HepG2 (cell line): ENCODE data around the gene TAF6. TPM values are rescaled to one million over a fixed set of nuclear protein-coding genes. Genes with fewer than 3 reads are reported as not detected.

Experiments
- ATAC-seq: fragments of 200-7000 bp; cut with Tn5 transposase; 3 replicates; pipeline ENCODE4 v1.9.1; 2020; ENCODE audit warnings: mild to moderate bottlenecking, moderate library complexity
- BruUV-seq: library from RNA; stranded (reverse); fragments of 400-500 nt; replicated peaks from 2 replicates; lab custom pipeline; 2021; lab: Mats Ljungman, UMichigan
- CTCF ChIA-PET: fragments of 300-600 bp; formaldehyde crosslinking; extraction: SDS; loops from one replicate; lab custom pipeline; 2021; ENCODE audit warnings: low total read pairs, inconsistent platforms, low intra/inter-chr PET ratio; lab: Yijun Ruan, JAX
- POLR2A ChIA-PET: fragments of 350-600 bp; sonication (Branson Sonifier 250); formaldehyde crosslinking; loops from one replicate; lab custom pipeline; 2020; ENCODE audit warnings: antibody characterized with exemption, inconsistent platforms; lab: Yijun Ruan, JAX
- DNase-seq: peaks from one replicate; pipeline ENCODE4 v3.0.0-alpha.2; 2015; ENCODE audit warnings: low spot score
- FAIRE-seq: peaks from 3 replicates; lab custom pipeline; 2011; peaks lifted over from hg19 to GRCh38; lab: Jason Lieb, UNC
- H2AFZ ChIP-seq: one replicate; pipeline ENCODE4 v1.6.1; 2011; ENCODE audit warnings: low read length, inconsistent platforms
- H3K27ac ChIP-seq: fragments of 300-600 bp; 3 replicates; pipeline ENCODE4 v1.8.0; 2011; ENCODE audit warnings: mixed run types, mild to moderate bottlenecking, mixed read lengths, low read length, inconsistent platforms; ENCODE audit not compliant: insufficient read depth; ENCODE audit errors: extremely low read length
- H3K27me3 ChIP-seq, 2 experiments: fragments of 200-600 bp in 1 of 2; 2 replicates in 1 of 2; 3 replicates in 1 of 2; pipeline versions ENCODE4 v1.6.0 to v1.8.0; 2011; ENCODE audit warnings: low read length in 2 of 2, mild to moderate bottlenecking in 2 of 2, moderate library complexity in 2 of 2, inconsistent platforms in 1 of 2; ENCODE audit not compliant: insufficient read depth in 2 of 2, control insufficient read depth in 1 of 2
- H3K36me3 ChIP-seq, 2 experiments: fragments of 200-600 bp in 1 of 2; replicated peaks in 1 of 2; 2 replicates in 1 of 2; 3 replicates in 1 of 2; pipeline versions ENCODE4 v1.5.1 to v1.8.0; 2011; ENCODE audit warnings: low read length in 2 of 2, inconsistent platforms in 1 of 2; ENCODE audit not compliant: insufficient read depth in 2 of 2, control insufficient read depth in 1 of 2
- H3K4me1 ChIP-seq: 2 replicates; pipeline ENCODE4 v1.5.1; 2012; ENCODE audit warnings: low read length, inconsistent platforms; ENCODE audit not compliant: insufficient read depth
- H3K4me2 ChIP-seq: 2 replicates; pipeline ENCODE4 v1.6.0; 2011; ENCODE audit warnings: low read depth, low read length, inconsistent platforms
- H3K4me3 ChIP-seq, 3 experiments: fragments of 200-600 bp in 1 of 3; sonication (generic), shearing (Covaris generic) in 1 of 3; replicated peaks in 1 of 3; 2 replicates each; pipeline ENCODE4 v1.5.1; 2011 to 2016; ENCODE audit warnings: low read length in 3 of 3, inconsistent platforms in 2 of 3, low read depth in 2 of 3, mild to moderate bottlenecking in 2 of 3, control low read depth in 1 of 3, mixed read lengths in 1 of 3; ENCODE audit not compliant: insufficient read depth in 1 of 3
- H3K79me2 ChIP-seq: one replicate; pipeline ENCODE4 v1.6.1; 2011; ENCODE audit warnings: low read length, inconsistent platforms; ENCODE audit not compliant: insufficient read depth
- H3K9ac ChIP-seq: 2 replicates; pipeline ENCODE4 v1.6.0; 2011; ENCODE audit warnings: mild to moderate bottlenecking, low read depth, low read length, inconsistent platforms; ENCODE audit not compliant: insufficient read depth
- H3K9me3 ChIP-seq: 2 replicates; pipeline ENCODE4 v1.5.1; 2012; ENCODE audit warnings: mild to moderate bottlenecking, low read length
- H4K20me1 ChIP-seq: 2 replicates; pipeline ENCODE4 v1.6.0; 2011; ENCODE audit warnings: inconsistent platforms, mild to moderate bottlenecking, low read length, moderate library complexity; ENCODE audit not compliant: insufficient read depth
- ZNF777 ChIP-seq: sonication (generic); formaldehyde crosslinking; IDR thresholded peaks from 2 replicates; pipeline ENCODE4 v1.4.0; 2020; ENCODE audit warnings: missing genetic modification reagents
- WGBS: methylation state at CpG from one replicate; pipeline ENCODE4 v1.1.6; 2017; ENCODE audit warnings: low lambda C conversion rate; 5-methylcytosine and 5-hydroxymethylcytosine counted together
- in situ Hi-C: cut with HindIII; loops from 2 replicates; pipeline ENCODE4 v1.10.0; 2017; ENCODE audit warnings: low pct_unique_long_range_greater_than_20kb; ENCODE audit not compliant: extremely low pct_ligation_motif_present
- intact Hi-C: fragments of 100-400 bp; cut with micrococcal nuclease; formaldehyde crosslinking; loops from one replicate; pipeline ENCODE4 v1.10.0; 2022; ENCODE audit not compliant: unreplicated experiment
- polyA plus RNA-seq, 8 experiments: library from polyadenylated mRNA; depleted of rRNA in 3 of 8; stranded (reverse) in 7 of 8; unstranded in 1 of 8; fragments of >200 nt; fragmentation: Illumina TruSeq in 4 of 8; extraction: Trizol in 4 of 8; gene quantifications; 2 replicates each; pipeline versions ENCODE4 v1.2.1 to v1.2.3, GENCODE V29; 2011 to 2016; ENCODE audit warnings: low read depth in 4 of 8, missing spikeins in 1 of 8, mixed read lengths in 1 of 8; ENCODE audit not compliant: insufficient read depth in 1 of 8
- total RNA-seq, 5 experiments: library from RNA; depleted of rRNA; stranded (reverse); fragments of >200 nt; fragmentation: Illumina TruSeq; extraction: Trizol; gene quantifications; 2 replicates each; pipeline ENCODE4 v1.2.3, GENCODE V29; 2016; ENCODE audit warnings: low read depth in 1 of 5
- TF ChIP-seq, protein P1 (sequence below), 2 experiments: fragments of 450-650 bp in 1 of 2; sonication (generic) in 1 of 2; formaldehyde crosslinking in 1 of 2; IDR thresholded peaks; 2 replicates each; pipeline versions ENCODE4 v1.6.1 to v1.8.0; 2016 to 2022; ENCODE audit warnings: antibody characterized with exemption in 1 of 2, mild to moderate bottlenecking in 1 of 2, missing genetic modification reagents in 1 of 2

Gene TAF6
- total and polyA plus RNA-seq, 2 of the 13 experiments (the other 11 are each of a cell fraction or from before 2014, with no cell fraction given) = 12.9 to 18.8 TPM

DNA sequence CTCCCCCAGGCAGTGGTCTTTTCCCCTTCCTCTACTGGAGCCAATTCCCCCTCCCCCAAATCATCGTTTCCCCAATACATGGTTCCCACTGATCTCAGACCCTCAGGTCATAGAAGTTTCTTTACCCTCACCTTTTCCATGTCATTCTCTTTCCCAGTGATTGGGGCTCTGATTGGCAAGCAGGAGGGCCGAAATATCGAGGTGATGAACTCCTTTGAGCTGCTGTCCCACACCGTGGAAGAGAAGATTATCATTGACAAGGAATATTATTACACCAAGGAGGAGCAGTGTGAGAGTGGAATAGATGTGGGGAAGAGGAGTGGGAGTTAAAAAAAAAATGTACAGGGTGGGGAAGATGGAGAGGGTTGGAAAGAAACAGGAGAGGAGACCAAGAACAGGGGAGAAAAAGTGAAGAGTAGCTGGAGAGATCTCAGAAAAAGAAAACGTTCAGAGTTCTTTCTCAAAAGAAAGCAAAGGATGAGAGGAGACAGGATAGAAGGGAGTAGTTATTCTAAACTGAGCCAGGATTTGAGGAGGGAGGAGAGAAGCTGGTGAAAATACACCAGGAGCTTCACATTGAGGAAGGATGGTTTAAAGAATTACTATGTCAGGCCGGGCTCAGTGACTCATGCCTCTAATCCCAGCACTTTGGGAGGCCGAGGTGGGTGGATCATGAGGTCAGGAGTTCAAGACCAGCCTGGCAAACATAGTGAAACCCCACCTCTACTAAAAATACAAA lies 29.5 kb downstream of the TAF6 start:
- ChIA-PET POLR2A (interaction anchor here (0.7 to 4.3 kb wide), 4 partner anchors 12 to 88 kb away, joined by 3 to 33 read pairs (median 16); partner anchors contain the start of genes AP4M1, GPC2, LAMTOR4 and MCM7), CTCF (no interaction called here)
- H3K79me2 ChIP-seq = peaks cover 10% of the 10 kb centered on the region
- intact Hi-C loops = no loop called here
- peaks cover 38% of the 10 kb centered on the region for H3K4me1 ChIP-seq
- no peaks in the 10 kb centered on the region; a peak in 1 of 5 replicates for H3K27me3 ChIP-seq
- ATAC-seq = no peak
- in situ Hi-C loops = no loop called here
- H3K4me3 ChIP-seq = peak overlapping the region; percentile 83 to 97 (median 84)
- peak overlapping the region; percentile 96 for H3K9ac ChIP-seq
- peak overlapping the region; percentile 74 for H3K27ac ChIP-seq
- H3K4me2 ChIP-seq = peak overlapping the region; percentile 87
- WGBS = 8% methylated on average over 7 of the region's 7 CpGs
- DNase-seq = no peak
- no TSS peak for BruUV-seq
- no peak overlapping the region for H2AFZ ChIP-seq
- peaks cover 28 to 44% of the 10 kb centered on the region in 2 experiments for H3K36me3 ChIP-seq
- H3K9me3 ChIP-seq = no peaks in the 10 kb centered on the region
- H4K20me1 ChIP-seq = no peaks in the 10 kb centered on the region
- FAIRE-seq = peak; percentile 4
- TF ChIP-seq ZNF777 (CRISPR knock-in tag) = no peak
- TF ChIP-seq, protein P1, sequence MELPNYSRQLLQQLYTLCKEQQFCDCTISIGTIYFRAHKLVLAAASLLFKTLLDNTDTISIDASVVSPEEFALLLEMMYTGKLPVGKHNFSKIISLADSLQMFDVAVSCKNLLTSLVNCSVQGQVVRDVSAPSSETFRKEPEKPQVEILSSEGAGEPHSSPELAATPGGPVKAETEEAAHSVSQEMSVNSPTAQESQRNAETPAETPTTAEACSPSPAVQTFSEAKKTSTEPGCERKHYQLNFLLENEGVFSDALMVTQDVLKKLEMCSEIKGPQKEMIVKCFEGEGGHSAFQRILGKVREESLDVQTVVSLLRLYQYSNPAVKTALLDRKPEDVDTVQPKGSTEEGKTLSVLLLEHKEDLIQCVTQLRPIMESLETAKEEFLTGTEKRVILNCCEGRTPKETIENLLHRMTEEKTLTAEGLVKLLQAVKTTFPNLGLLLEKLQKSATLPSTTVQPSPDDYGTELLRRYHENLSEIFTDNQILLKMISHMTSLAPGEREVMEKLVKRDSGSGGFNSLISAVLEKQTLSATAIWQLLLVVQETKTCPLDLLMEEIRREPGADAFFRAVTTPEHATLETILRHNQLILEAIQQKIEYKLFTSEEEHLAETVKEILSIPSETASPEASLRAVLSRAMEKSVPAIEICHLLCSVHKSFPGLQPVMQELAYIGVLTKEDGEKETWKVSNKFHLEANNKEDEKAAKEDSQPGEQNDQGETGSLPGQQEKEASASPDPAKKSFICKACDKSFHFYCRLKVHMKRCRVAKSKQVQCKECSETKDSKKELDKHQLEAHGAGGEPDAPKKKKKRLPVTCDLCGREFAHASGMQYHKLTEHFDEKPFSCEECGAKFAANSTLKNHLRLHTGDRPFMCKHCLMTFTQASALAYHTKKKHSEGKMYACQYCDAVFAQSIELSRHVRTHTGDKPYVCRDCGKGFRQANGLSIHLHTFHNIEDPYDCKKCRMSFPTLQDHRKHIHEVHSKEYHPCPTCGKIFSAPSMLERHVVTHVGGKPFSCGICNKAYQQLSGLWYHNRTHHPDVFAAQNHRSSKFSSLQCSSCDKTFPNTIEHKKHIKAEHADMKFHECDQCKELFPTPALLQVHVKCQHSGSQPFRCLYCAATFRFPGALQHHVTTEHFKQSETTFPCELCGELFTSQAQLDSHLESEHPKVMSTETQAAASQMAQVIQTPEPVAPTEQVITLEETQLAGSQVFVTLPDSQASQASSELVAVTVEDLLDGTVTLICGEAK (IDR thresholded peaks at IDR 0.05) = peak; percentile 7; the same call in 1 of the 2 replicates
- TF ChIP-seq, protein P1 (CRISPR knock-in tag; IDR thresholded peaks at IDR 0.05) = no peak
- TF ChIP-seq, all 625 proteins: peak for 1
